Stimulated activated CD4-positive, alpha-beta T cell treated with anti-CD3 and anti-CD28 coated beads, Interleukin-1b, Interleukin-23, amount 100 ng/mL, for 24 hours (primary cell): ENCODE data around the gene TCF12.

Experiments
- DNase-seq, 4 experiments: peaks; one replicate each; pipeline ENCODE4 v3.0.0-alpha.2; 2020; ENCODE audit warnings: low read depth in 4 of 4, low spot score in 1 of 4

Gene TCF12

DNA sequence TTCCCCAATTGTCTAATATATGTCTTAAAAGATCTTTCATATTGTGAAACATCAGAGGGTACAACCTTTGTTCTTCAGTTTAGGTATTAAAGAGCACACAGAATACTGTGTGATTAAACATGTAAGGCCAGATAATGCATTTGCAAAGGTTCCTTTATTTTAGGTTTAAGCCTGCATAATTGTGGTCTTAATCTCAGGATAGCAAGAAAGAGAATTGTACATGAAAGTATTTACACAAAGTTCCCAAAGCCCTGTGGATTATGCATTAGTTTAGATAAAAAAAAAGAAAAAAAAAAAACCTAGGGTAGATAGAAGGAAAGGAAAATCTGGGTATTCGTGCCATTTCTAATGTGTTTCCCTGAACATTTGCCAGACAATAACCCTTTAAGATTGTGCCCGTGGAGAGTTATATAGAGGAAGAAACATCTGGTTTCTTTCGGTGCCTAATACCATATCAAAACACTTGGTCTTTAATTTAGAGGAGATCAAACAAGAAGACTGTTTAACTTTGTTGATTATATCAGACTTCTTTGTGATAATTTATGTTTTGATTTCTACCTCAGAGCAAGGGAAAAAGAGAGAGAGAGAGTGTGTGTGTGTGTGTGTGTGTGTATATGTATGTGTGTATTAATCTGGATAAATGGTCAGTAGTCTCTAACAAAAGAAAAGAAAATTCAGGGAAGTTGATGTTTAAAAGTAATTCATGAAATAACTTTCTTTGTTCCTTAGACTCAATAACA is 318.3 kb downstream of the TCF12 start:
- no peak for DNase-seq

DNA sequence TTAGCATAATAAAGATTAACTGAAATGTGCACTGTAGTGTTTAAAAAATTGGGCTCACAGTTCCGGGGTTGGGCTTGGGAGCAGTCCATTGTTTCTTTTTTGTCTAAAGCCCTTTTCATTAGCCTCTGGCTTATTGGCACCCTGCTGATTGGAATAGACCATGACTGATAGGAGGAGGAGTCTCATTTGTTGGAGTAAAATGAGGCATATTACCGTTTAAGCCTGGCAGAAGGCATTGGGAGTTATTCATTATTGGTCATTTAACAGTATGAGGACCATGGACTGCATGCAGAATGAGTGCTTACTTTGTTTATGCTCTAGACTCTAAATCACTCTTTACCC is 318.8 kb downstream of the TCF12 start:
- DNase-seq: no peak

DNA sequence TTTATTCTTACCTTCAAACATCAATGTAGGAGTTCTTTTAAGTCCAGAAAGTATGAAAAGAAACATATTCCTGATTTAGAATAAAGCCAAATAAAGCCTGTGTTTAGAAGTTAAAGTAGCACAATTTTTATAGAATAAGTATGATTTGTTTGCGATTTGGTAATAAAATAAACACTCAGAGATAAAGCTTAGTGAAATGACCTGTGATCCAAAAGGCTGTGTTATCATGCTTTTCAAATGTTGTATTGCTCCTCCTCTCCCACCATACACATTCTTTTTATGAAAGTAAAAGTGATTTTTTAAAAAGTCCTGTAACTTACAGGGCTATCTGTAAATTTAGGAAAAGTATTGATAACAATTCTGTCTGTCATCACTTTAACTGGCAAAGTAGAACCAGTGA is 319.2 kb downstream of the TCF12 start:
- DNase-seq: no peak

DNA sequence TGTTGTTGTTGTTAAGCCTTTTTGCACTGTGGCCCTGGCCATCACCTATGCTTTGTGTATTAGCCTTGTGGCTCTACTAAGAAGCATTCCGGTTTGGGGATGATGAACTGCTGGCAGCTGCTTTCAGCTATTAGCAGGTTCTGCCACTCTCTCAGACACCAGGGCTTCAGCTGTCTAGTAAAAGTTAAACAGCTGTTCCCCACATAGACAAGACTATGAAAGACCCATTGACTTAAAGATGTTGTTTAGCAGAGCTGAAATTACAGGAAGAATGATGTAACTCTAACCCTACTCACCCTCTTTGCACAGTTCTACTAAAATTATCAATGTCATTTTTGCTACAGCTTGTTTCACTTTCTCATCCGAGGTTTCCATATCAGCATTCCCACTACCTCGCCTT is 326.7 kb downstream of the TCF12 start:
- DNase-seq: no peak

DNA sequence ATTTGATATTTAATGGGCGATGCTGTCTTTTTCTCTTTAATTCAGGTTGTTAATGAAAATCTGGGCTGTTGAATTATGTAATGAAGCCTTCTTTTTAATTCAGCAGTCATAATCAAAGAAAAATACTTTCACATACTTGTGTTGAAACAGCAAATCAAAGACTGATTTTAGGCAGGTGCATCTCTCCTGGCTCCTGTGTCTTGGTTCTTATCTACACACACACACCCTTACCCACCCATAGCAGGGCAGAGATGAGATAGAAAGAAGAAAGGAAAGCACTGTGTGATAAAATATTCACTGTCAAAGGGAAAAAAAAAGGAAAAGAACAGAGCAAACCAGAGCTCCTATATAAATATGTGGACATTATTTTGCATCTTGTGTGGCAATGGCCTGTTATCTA is 327.3 kb downstream of the TCF12 start:
- no peak for DNase-seq

DNA sequence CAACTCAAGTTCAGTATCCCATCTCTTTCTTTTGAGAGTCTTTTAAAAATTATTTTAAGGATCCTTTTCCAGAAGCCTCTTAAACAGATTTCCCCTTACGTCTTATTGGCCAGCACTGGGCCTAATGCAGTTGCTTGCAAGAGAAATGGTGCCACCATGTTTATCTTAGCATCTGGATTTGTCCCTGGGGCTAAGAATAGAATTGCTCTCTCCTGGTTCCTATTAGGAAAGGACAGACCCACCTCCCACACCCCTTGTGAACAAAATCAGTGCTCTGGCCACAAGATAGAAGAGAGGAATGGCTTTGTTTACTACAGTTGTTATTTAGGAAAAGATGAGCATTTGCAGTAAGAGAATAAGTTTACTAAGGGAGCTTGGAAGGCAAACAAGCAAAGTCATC is 329.6 kb downstream of the TCF12 start:
- DNase-seq: no peak

DNA sequence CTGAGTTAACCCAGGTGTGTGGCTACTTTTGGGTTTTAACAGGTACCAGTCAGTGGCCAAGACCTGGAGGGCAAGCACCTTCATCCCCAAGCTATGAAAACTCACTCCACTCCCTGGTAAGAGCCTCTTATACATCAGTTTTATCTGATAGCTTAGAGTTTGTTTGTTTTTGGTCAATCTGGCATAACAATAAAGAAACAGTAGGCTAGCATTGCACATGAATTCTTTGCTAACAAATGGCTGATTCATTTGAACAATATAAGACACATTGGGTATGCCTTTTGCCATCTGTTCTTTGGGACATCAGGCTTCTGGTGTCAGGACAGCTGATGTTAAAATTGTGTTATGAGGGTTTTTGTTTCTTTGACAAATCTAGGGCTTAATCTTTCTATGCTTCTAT is 332.9 kb downstream of the TCF12 start:
- DNase-seq: no peak

DNA sequence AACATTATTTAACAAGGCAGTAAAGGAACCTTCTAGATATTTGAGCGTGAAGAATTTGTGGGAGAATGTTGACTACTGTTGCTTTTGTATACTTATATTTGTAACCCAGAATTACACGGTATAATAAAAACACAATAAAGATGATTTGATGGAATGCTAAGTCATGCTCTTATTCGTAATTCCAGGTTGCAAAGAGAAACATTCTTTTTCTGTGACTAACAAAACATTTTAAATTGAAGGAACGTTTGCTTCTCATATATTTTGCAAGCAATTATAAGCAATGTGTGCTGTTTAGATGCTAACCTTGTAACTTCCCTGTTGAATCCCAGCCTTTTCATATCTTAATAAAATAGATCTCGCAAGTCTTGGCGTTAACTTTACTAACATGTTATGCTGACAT is 333.5 kb downstream of the TCF12 start:
- no peak for DNase-seq

DNA sequence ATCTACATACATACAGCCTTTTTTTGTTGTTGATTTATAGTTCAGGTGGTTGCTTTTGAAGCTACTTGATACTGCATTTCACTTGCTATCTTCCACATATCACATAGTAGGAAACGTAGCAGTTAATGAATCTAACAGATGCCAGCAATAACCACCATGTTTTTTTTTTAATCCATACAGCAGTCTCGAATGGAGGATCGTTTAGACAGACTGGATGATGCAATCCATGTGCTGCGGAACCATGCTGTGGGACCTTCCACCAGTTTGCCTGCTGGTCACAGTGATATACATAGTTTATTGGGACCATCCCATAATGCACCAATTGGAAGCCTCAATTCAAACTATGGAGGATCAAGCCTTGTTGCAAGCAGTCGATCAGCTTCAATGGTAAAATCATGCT is 334.6 kb downstream of the TCF12 start:
- DNase-seq: no peak

DNA sequence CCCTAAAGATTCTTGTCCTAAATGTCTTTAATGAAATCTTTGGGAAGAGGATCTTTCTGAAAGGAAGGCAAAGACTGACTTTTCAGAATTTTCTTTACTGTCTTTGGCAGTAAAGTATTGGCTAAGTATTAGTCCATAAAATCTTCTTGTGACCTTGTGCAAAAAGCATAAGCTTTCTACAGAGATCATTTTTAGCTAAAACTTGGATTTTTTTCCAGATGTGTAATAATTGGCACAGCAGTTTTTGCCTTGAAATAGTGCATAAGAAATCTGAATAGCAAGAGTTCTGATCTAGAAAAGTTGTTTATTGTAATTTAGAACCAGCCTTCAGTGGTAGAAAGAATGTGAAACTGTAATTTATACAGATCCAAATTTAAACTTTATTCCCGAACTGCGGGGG is 335.1 kb downstream of the TCF12 start:
- DNase-seq: no peak

DNA sequence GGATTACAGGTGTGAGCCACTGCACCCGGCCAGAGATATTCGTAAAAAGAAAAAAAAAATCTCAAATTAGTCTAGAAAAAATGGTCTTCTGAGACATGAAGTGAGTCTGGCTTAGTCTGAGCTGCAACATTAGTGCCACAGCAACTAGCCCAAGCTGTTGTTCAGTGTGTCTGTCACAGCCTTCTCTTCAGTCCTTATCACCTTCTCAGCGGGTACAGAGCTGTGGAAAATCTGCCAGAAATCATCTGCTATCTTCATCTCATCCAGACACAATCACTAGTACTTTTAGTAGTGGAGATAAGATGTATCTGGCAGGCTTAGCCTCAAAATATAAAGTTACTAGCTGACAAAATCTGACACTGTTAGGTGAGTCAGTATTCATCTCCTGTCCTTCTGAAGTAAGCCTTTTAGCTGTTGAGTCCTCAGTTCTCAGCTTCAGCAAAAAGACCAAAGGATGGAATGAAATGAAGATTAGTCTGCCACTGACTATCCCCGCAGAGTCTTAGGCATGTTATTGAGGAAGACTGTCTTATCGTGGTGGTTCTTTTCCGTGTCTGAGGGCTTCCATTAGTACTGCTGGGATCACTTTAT is 337.4 kb downstream of the TCF12 start:
- DNase-seq: no peak

DNA sequence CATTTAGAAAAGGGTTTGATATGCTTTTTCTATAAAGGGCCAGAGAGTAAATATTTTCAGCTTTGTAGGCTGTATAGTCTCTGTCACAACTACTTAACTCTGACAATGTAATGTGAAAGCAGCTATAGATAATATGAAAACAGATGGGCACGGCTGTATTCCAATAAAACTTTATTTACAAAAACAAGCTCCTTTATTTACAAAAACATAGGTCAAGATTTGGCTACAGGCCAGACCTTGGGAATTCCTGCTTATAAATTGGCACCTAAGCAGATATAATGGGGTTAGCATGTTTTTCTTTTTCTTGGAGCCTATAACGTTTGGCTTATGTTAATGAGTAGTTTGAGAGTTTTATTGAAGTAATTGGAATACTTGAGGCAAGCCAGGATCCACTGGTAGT is 338.5 kb downstream of the TCF12 start:
- DNase-seq: no peak

DNA sequence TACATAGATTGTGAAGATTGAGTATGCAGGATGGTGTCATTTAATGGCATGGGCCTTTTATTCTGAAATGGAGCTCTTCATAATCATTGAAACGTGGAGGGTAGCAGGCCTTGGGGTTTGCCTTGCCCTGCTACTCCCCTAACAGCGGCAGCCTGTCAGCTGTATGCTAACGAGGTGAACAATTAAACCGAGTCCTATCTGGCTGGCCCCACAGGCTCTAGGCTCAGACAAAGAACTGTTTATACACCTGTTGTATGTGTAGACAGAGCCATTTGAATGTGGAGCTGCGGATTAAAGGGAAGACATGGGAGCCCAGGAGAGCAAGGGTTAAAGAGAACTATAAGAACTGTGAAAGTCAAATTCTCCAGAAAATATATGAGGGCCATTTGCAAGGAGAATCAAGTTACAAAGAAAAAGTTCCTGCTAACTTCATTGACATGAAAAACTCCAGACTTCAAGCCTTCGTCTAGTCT is 341.2 kb downstream of the TCF12 start:
- DNase-seq: no peak

DNA sequence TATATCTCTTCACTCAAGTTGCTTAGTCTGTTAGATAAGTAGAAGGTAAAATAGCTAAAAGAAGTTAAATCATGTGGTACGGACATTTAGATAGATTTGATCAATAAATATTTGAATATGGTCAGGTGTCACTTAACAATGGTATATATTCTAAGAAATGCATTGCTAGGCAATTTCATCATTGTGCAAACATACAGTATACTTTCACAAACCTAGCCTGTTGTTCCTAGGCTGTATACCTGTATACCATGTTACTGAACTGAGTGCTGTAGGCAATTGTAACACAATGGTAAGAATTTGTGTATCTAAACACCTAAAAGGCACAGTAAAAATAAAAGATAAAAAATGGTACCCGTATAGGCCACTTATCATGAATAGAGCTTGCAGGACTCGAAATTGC is 345.1 kb downstream of the TCF12 start:
- DNase-seq: no peak

DNA sequence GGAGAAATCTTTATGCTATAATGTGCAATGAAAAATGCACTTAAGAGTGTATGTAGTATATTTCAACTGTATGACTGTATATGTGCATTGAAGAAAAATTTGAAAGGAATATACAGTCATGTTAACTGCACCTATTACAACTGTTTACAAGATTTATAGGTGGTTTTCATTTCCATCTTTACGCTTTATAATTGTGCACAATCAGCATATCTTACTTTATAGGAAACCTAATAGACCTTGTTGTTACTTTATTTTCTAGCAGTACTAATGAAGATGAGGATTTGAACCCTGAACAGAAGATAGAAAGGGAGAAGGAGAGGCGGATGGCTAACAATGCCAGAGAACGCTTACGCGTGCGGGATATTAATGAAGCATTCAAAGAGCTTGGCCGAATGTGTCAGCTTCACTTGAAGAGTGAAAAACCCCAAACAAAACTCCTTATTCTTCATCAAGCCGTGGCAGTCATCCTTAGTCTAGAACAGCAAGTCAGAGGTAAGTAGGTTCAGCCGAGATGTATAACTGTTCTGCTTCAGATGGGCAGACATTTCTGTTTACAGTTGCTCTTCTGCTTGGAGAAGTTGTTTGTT is 354.4 kb downstream of the TCF12 start:
- DNase-seq: no peak

DNA sequence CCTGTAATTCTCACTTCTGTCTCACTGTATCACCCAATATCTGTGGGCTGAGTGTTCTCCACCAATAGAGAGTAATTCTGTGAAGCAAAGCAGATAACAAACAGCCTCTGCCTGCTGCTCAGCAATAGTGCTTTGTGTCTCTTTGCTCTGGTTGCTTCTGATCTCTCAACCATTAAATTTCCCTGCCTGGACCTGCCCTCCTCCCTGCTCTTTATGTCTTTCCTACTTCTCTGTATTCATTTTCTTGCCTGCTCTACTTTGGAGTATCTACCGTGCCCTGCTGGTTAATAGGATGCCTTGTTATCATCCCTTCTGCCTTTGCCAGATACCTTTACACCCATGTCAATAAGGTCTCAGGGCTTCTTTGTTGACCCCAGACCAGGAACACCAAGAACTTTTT is 355.0 kb downstream of the TCF12 start:
- DNase-seq: no peak

DNA sequence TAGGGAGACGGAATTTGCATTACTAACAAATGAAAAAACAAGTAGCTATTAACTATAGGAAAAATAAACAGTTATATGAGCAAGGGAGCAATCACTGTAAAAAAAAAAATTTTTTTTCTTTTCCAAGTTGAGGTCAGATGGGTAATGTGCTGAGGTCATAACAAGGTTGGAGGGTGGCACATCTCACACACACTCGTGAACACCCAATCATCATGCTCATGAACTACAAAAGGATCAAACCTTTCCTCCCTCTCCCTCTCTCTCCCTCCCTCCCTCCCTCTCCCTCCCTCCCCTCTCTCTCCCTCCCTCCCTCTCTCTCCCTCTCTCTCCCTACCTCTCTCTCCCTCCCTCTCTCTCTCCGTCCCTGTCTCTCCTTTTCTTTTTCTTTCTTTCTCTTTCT is 360.0 kb downstream of the TCF12 start:
- no peak for DNase-seq

DNA sequence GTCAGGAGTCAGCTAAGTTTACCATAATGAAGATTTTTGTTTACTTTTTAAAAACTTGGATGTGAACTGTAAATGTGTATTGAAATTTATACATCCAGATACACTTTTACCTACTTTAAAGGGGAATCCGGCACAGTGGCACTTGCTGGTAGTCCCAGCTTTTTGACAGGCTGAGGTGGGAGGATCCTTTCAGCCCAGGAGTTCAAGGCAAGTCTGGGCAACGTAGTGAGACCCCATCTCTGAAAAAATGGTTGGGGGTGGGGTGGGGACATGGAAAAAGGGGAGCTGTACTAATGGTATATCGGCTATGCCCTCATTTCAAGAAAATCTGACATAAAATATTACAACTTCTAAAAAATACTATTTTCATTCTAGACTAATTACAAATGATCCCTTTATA is 362.0 kb downstream of the TCF12 start:
- no peak for DNase-seq

DNA sequence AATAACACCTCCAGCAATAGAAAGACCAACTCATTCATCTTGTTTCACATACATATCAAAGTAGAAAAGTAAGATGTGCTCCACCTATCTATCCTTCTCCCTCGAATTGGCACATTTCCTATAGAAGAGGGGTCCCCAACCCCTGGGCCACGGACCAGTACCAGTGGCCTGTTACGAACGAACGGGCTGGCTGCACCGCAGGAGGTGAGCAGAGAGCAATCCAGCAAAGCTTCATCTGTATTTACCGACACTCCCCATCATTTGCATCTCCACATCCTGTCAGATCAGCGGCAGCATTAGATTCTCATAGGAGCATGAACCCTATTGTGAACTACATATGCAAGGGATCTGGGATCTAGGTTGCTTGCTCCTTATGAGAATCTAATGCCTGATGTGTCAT is 362.9 kb downstream of the TCF12 start:
- no peak for DNase-seq

DNA sequence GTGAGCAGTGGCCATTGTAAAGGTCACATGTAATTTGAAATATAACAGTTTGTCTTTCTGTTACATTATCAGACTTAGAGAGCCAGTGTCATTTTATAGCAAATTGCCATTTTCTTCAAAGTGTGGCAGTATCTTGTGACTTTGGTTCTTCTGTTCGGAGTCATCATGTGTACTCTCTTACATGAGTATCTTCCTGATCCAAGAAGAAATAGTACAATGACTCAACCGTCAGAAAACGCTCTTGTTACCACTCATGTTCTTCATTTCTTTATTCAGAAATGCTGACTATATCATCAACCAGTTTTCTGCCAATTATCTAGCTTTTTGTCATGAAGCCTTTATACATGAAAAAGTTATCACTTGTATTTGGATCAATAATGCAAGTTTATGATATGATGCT is 364.2 kb downstream of the TCF12 start:
- DNase-seq: no peak

DNA sequence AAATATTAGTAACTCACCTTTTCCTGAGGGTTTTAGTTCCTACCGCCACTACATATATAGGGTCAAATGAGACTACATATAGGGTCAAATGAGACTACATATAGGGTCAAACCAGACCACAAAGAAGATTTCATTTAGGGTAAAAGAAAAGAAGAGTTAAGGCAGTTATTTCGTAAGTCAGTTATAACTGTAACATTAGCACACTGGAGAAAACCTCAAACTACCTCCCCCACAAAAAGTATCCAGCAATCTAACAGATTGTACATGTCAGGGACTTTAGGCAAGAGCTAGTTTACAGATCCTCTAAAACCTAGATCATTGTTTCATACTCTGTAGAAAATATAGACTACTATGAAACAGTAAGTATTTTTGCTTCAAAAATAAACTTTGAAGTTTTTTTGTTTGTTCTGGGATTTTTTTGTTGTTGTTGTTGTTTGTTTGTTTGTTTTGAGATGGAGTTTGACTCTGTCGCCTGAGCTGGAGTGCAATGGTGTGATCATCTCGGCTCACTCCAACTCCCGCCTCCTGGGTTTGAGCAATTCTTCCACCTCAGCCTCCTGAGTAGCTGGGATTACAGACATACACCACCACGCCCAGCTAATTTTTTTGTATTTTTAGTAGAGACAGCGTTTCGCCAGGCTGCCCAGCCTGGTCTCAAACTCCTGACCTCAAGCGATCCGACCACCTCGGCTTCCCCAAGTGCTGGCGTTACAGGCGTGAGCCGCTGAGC is 365.5 kb downstream of the TCF12 start:
- no peak for DNase-seq

DNA sequence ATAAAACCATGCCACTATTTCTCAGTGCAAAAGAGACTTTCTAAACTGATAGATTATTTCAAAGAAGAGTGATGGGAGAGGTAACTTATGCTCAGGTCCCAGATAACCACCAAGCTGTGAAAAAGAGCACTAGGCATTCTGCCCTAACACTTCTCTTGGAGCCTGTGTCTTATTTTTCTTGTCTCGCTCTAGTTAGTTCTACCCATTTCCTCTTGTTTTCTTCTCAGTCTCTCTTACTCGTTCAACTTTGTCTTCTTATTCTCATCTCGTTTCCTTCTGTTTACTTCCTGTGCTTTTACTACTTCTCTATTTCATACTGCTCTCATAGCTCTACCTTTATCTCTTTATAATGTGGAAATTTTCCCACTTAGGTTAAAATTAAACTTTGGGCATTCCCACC is 366.1 kb downstream of the TCF12 start:
- DNase-seq: no peak
